Right lobe of liver (tissue), 6 donors: ENCODE results near the gene KCNJ16. TPM values are rescaled to one million over a fixed set of nuclear protein-coding genes. Genes with fewer than 3 reads are reported as not detected.

Experiments
- ATAC-seq, 4 donors: fragments of 200-7000 bp; cut with Tn5 transposase; one replicate each; pipeline ENCODE4 v1.9.1; 2020; ENCODE audit warnings: mild to moderate bottlenecking in 4 of 4, moderate library complexity in 4 of 4
- DNase-seq, 3 donors: peaks; one replicate each; pipeline ENCODE4 v3.0.0-alpha.2; 2020
- H3K27ac ChIP-seq, 3 donors: fragments of 200-600 bp; one replicate each; pipeline ENCODE4 v1.8.0; 2022
- H3K27me3 ChIP-seq, 2 donors: fragments of 200-600 bp; one replicate each; pipeline ENCODE4 v1.8.0; 2022
- H3K36me3 ChIP-seq, 4 donors: fragments of 200-600 bp; sonication (generic) in 1 of 4; one replicate each; pipeline versions ENCODE4 v1.5.1 to v1.8.0; 2017 to 2022; ENCODE audit warnings: control low read depth in 1 of 4
- H3K4me1 ChIP-seq, 4 donors: fragments of 200-600 bp; sonication (generic) in 1 of 4; one replicate each; pipeline versions ENCODE4 v1.5.1 to v1.8.0; 2017 to 2022; ENCODE audit warnings: control low read depth in 1 of 4
- H3K4me3 ChIP-seq, 3 donors: fragments of 200-600 bp; one replicate each; pipeline ENCODE4 v1.8.0; 2022
- H3K9me3 ChIP-seq, 4 donors: fragments of 200-600 bp; sonication (generic) in 1 of 4; one replicate each; pipeline versions ENCODE4 v1.5.1 to v1.8.0; 2017 to 2022; ENCODE audit warnings: control low read depth in 1 of 4
- CTCF ChIP-seq, 4 donors: fragments of 200-600 bp in 3 of 4; fragments of 450-650 bp in 1 of 4; IDR thresholded peaks; one replicate each; pipeline versions ENCODE4 v1.5.1 to v1.8.0; 2016 to 2022; ENCODE audit warnings: antibody characterized with exemption in 4 of 4, mild to moderate bottlenecking in 2 of 4
- POLR2A ChIP-seq: fragments of 450-650 bp; IDR thresholded peaks from one replicate; pipeline ENCODE4 v1.6.1; 2017; ENCODE audit warnings: antibody characterized with exemption, mild to moderate bottlenecking
- WGBS: methylation state at CpG from one replicate; pipeline ENCODE4 v1.1.6; 2018; ENCODE audit warnings: low coverage, low lambda C conversion rate; ENCODE audit not compliant: insufficient coverage; ENCODE audit errors: missing lambda C conversion rate; 5-methylcytosine and 5-hydroxymethylcytosine counted together
- intact Hi-C, 2 donors: fragments of 100-400 bp; cut with DNase I; formaldehyde crosslinking; loops; one replicate each; pipeline versions ENCODE4 v1.11.2 to v1.14.1; 2022
- total RNA-seq, 6 experiments: library from RNA; depleted of rRNA in 2 of 6; stranded (reverse); fragments of >200 nt in 2 of 6; fragmentation: NEBNext Ultra II Directional in 3 of 6; extraction: Animal tissue kit (Norgen Biotek cat#: 25700) in 3 of 6; gene quantifications; one replicate each; pipeline versions ENCODE4 v1.1.0 to v1.2.4, GENCODE V29; 2016 to 2023
- donor health status: DM: no; HTN: yes; CAD: no.
- donor health status: DM: no; HTN: no; CAD: no.
- donor health status: DM: no; HTN: no; CAD: no.
- donor health status: DM: no; HTN: yes; CAD: no.
- donor health status: DM: no; HTN: yes; CAD: no.

The KCNJ16 gene
- total RNA-seq, 6 experiments from 2014 or later = 0.07 to 2.1 (median 0.85) TPM

- Histone ChIP-seq H3K4me3 (no peak overlapping the region), H3K27me3 (no peaks in the 10 kb centered on the region), H3K36me3 (no peaks in the 10 kb centered on the region), H3K4me1 (no peaks in the 10 kb centered on the region), H3K9me3 (no peaks in the 10 kb centered on the region), H3K27ac (no peak overlapping the region)
- DNase-seq (no peak), ATAC-seq (no peak)
- intact Hi-C loops = no loop called here
- TF ChIP-seq CTCF (IDR thresholded peaks at IDR 0.05) = no peak
- TF ChIP-seq POLR2A = no peak
- 82% methylated on average over 2 of the region's 3 CpGs for WGBS
Measured at GRCh38 chr17:70093163-70093562, 18.1 kb downstream of the KCNJ16 start.

- ATAC-seq (no peak), DNase-seq (no peak)
- Histone ChIP-seq H3K9me3 (no peaks in the 10 kb centered on the region), H3K4me1 (no peaks in the 10 kb centered on the region), H3K36me3 (no peaks in the 10 kb centered on the region), H3K27ac (no peak overlapping the region), H3K4me3 (no peak overlapping the region), H3K27me3 (no peaks in the 10 kb centered on the region)
- intact Hi-C loops = no loop called here
- no peak for TF ChIP-seq POLR2A
- no peak for TF ChIP-seq CTCF (IDR thresholded peaks at IDR 0.05)
- 38% methylated on average over 4 of the region's 4 CpGs for WGBS
Measured at GRCh38 chr17:70095455-70095854, 20.4 kb downstream of the KCNJ16 start.

GRCh38 chr17:70096861-70097260 is 21.8 kb downstream of the KCNJ16 start:
- Histone ChIP-seq H3K4me3 (no peak overlapping the region), H3K4me1 (no peaks in the 10 kb centered on the region), H3K36me3 (no peaks in the 10 kb centered on the region), H3K9me3 (no peaks in the 10 kb centered on the region), H3K27me3 (no peaks in the 10 kb centered on the region), H3K27ac (no peak overlapping the region)
- WGBS = 44% methylated on average over 8 of the region's 8 CpGs
- intact Hi-C loops = no loop called here
- ATAC-seq (no peak), DNase-seq (no peak)
- TF ChIP-seq CTCF (IDR thresholded peaks at IDR 0.05) = no peak
- TF ChIP-seq POLR2A = no peak

- Histone ChIP-seq H3K27ac (no peak overlapping the region), H3K27me3 (no peaks in the 10 kb centered on the region), H3K4me1 (no peaks in the 10 kb centered on the region), H3K36me3 (no peaks in the 10 kb centered on the region), H3K9me3 (no peaks in the 10 kb centered on the region), H3K4me3 (no peak overlapping the region)
- ATAC-seq = no peak
- no peak for DNase-seq
- 42% methylated on average over 2 of the region's 2 CpGs for WGBS
- TF ChIP-seq CTCF (IDR thresholded peaks at IDR 0.05) (no peak), POLR2A (no peak)
- intact Hi-C loops = no loop called here
Measured at GRCh38 chr17:70098030-70098429, 23.0 kb downstream of the KCNJ16 start.

- no peak overlapping the region for H3K27ac ChIP-seq
- no peaks in the 10 kb centered on the region for H3K27me3 ChIP-seq
- no peaks in the 10 kb centered on the region for H3K9me3 ChIP-seq
- no peaks in the 10 kb centered on the region for H3K4me1 ChIP-seq
- TF ChIP-seq POLR2A = no peak
- no peak for TF ChIP-seq CTCF (IDR thresholded peaks at IDR 0.05)
- no peak overlapping the region for H3K4me3 ChIP-seq
- no peak for DNase-seq
- WGBS = 38% methylated on average over 3 of the region's 3 CpGs
- H3K36me3 ChIP-seq = no peaks in the 10 kb centered on the region
- intact Hi-C loops = no loop called here
- peak; percentile 33 to 44 (median 38) for ATAC-seq
Measured at GRCh38 chr17:70099294-70099693, 24.3 kb downstream of the KCNJ16 start.
